Left lung (tissue), 10 donors: Measurements from ENCODE around the gene PMEPA1. TPM values are rescaled to one million over a fixed set of nuclear protein-coding genes. Genes with fewer than 3 reads are reported as not detected.

Source experiments
- ATAC-seq: fragments of 200-7000 bp; cut with Tn5 transposase; one replicate; pipeline ENCODE4 v1.9.1; 2020; ENCODE audit warnings: moderate library complexity
- DNase-seq, 4 donors: peaks; one replicate each; pipeline ENCODE4 v3.0.0-alpha.2; 2013 to 2020
- H3K27ac ChIP-seq, 2 donors: fragments of 200-600 bp; sonication (generic) in 1 of 2; one replicate each; pipeline versions ENCODE4 v1.5.0 to v1.8.0; 2020 to 2021
- H3K27me3 ChIP-seq, 2 donors: fragments of 200-600 bp; sonication (generic) in 1 of 2; one replicate each; pipeline versions ENCODE4 v1.5.0 to v1.8.0; 2020 to 2021
- H3K36me3 ChIP-seq, 2 donors: fragments of 200-600 bp; sonication (generic) in 1 of 2; one replicate each; pipeline versions ENCODE4 v1.5.0 to v1.8.0; 2020 to 2021
- H3K4me1 ChIP-seq, 2 donors: fragments of 200-600 bp; one replicate each; pipeline ENCODE4 v1.8.0; 2021
- H3K4me3 ChIP-seq, 2 donors: fragments of 200-600 bp; sonication (generic) in 1 of 2; one replicate each; pipeline versions ENCODE4 v1.5.0 to v1.8.0; 2020 to 2021; ENCODE audit warnings: mild to moderate bottlenecking in 1 of 2
- H3K9me3 ChIP-seq, 2 donors: fragments of 200-600 bp; sonication (generic) in 1 of 2; one replicate each; pipeline versions ENCODE4 v1.5.0 to v1.8.0; 2020 to 2021
- CTCF ChIP-seq, 2 donors: fragments of 200-600 bp; sonication (generic) in 1 of 2; IDR thresholded peaks; one replicate each; pipeline versions ENCODE4 v1.5.0 to v1.8.0; 2021; ENCODE audit warnings: antibody characterized with exemption in 2 of 2
- intact Hi-C, 2 donors: fragments of 100-400 bp; cut with DNase I; formaldehyde crosslinking; loops; one replicate each; pipeline versions ENCODE4 v1.11.2 to v1.14.2; 2022
- polyA plus RNA-seq, 6 donors: library from polyadenylated mRNA; unstranded; fragments of 120-200 nt; gene quantifications; one replicate each; pipeline ENCODE4 v1.2.1, GENCODE V29; 2013; ENCODE audit not compliant: insufficient read length in 6 of 6
- total RNA-seq, 2 donors: library from RNA; stranded (reverse); fragmentation: NEBNext Ultra II Directional; extraction: Animal tissue kit (Norgen Biotek cat#: 25700); gene quantifications; one replicate each; pipeline ENCODE4 v1.2.1, GENCODE V29; 2021
- donor health status: DM: no; HTN: yes; CAD: no.
- donor health status: DM: no; HTN: no; CAD: no.

PMEPA1 gene
- total and polyA plus RNA-seq, 8 donors: 19.4 to 109 (median 26.2) TPM

GRCh38 chr20:57703013-57703412 is 6.8 kb downstream of the PMEPA1 start:
- Histone ChIP-seq H3K4me3 (no peak overlapping the region), H3K9me3 (no peaks in the 10 kb centered on the region), H3K36me3 (no peaks in the 10 kb centered on the region), H3K27me3 (peaks cover 0 to 6% of the 10 kb centered on the region in 2 donors), H3K27ac (no peak overlapping the region), H3K4me1 (peaks cover 3 to 20% of the 10 kb centered on the region in 2 donors)
- no peak for TF ChIP-seq CTCF (IDR thresholded peaks at IDR 0.05)
- ATAC-seq: no peak
- no peak for DNase-seq
- intact Hi-C loops: no loop called here

GRCh38 chr20:57702521-57702920 is 7.3 kb downstream of the PMEPA1 start:
- Histone ChIP-seq H3K36me3 (no peaks in the 10 kb centered on the region), H3K4me3 (no peak overlapping the region), H3K27ac (no peak overlapping the region), H3K9me3 (no peaks in the 10 kb centered on the region), H3K27me3 (peaks cover 0 to 1% of the 10 kb centered on the region in 2 donors), H3K4me1 (peaks cover 3 to 15% of the 10 kb centered on the region in 2 donors)
- no peak for TF ChIP-seq CTCF (IDR thresholded peaks at IDR 0.05)
- intact Hi-C loops: no loop called here
- DNase-seq (no peak), ATAC-seq (no peak)

- no peak for TF ChIP-seq CTCF (IDR thresholded peaks at IDR 0.05)
- Histone ChIP-seq H3K4me1 (peaks cover 3 to 11% of the 10 kb centered on the region in 2 donors), H3K27me3 (no peaks in the 10 kb centered on the region), H3K4me3 (no peak overlapping the region), H3K27ac (no peak overlapping the region), H3K9me3 (no peaks in the 10 kb centered on the region), H3K36me3 (no peaks in the 10 kb centered on the region)
- ATAC-seq (no peak), DNase-seq (no peak)
- intact Hi-C loops: no loop called here
These were observed 7.7 kb downstream of the PMEPA1 start for GRCh38 chr20:57702091-57702490.

GRCh38 chr20:57701651-57702050 is 8.2 kb downstream of the PMEPA1 start:
- no peaks in the 10 kb centered on the region for H3K36me3 ChIP-seq
- DNase-seq (no peak), ATAC-seq (no peak)
- no peak overlapping the region for H3K4me3 ChIP-seq
- intact Hi-C loops: no loop called here
- peaks cover 3 to 11% of the 10 kb centered on the region in 2 donors for H3K4me1 ChIP-seq
- TF ChIP-seq CTCF (IDR thresholded peaks at IDR 0.05): no peak
- no peaks in the 10 kb centered on the region for H3K9me3 ChIP-seq
- H3K27me3 ChIP-seq: no peaks in the 10 kb centered on the region
- H3K27ac ChIP-seq: no peak overlapping the region

GRCh38 chr20:57701090-57701489 is 8.7 kb downstream of the PMEPA1 start:
- H3K9me3 ChIP-seq: no peaks in the 10 kb centered on the region
- H3K36me3 ChIP-seq: no peaks in the 10 kb centered on the region
- ATAC-seq: no peak
- DNase-seq: no peak
- H3K27me3 ChIP-seq: no peaks in the 10 kb centered on the region
- no peak for TF ChIP-seq CTCF (IDR thresholded peaks at IDR 0.05)
- no peak overlapping the region for H3K27ac ChIP-seq
- intact Hi-C loops: no loop called here
- H3K4me3 ChIP-seq: no peak overlapping the region
- H3K4me1 ChIP-seq: peaks cover 3 to 11% of the 10 kb centered on the region in 2 donors
